Activated T-helper 17 cell treated with anti-CD3 and anti-CD28 coated beads, Interleukin-2, amount 50 U/mL, for 72 hours (primary cell): ENCODE measurements around the gene NACA2. TPM values are rescaled to one million over a fixed set of nuclear protein-coding genes. Genes with fewer than 3 reads are reported as not detected.

ENCODE experiments used
- ATAC-seq: fragments of 150-1000 bp; cut with Tn5 transposase; replicated peaks from 2 replicates; pipeline ENCODE4 v1.10.0; 2021; ENCODE audit warnings: mild to moderate bottlenecking, moderate library complexity
- H3K27ac Mint-ChIP-seq: one replicate; pipeline ENCODE4 v1.8.0; 2022; ENCODE audit warnings: mixed read lengths
- H3K27me3 Mint-ChIP-seq: one replicate; pipeline ENCODE4 v1.8.0; 2022; ENCODE audit warnings: mixed read lengths
- H3K36me3 Mint-ChIP-seq: one replicate; pipeline ENCODE4 v1.8.0; 2022; ENCODE audit warnings: low read depth, mild to moderate bottlenecking, mixed read lengths
- H3K4me1 Mint-ChIP-seq: one replicate; pipeline ENCODE4 v1.8.0; 2022; ENCODE audit warnings: mixed read lengths
- H3K4me3 Mint-ChIP-seq: one replicate; pipeline ENCODE4 v1.8.0; 2022; ENCODE audit warnings: mild to moderate bottlenecking, mixed read lengths
- H3K9me3 Mint-ChIP-seq: one replicate; pipeline ENCODE4 v1.8.0; 2022; ENCODE audit warnings: mixed read lengths
- total RNA-seq, 2 donors: library from RNA; stranded (reverse); gene quantifications; one replicate each; pipeline ENCODE4 v1.2.3, GENCODE V29; 2022

NACA2 gene
- total RNA-seq, 2 donors from 2014 or later = not detected

DNA sequence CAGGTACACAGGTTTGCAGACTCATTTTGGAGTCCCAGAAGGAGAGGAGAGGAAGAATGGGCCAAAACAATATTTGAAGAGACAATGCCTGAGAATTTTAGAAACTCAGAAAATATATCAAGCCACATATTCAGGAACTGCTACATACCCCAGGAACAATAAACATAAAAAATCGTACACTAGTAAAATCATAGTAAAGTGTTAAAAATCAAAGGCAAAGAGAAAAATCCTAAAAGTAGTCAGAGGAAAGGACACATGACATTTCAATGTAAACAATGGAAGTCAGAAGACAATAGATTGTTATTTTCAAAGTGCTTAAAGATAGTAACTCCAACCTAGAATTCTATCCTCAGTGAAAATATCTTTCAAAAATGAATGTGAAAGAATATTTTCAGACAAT is 28.5 kb upstream of the NACA2 start:
- H3K4me3 Mint-ChIP-seq = no peak overlapping the region
- H3K4me1 Mint-ChIP-seq = no peaks in the 10 kb centered on the region
- no peaks in the 10 kb centered on the region for H3K36me3 Mint-ChIP-seq
- H3K27me3 Mint-ChIP-seq = peaks cover 12% of the 10 kb centered on the region
- H3K9me3 Mint-ChIP-seq = peaks cover 9% of the 10 kb centered on the region
- H3K27ac Mint-ChIP-seq = no peak overlapping the region
- no peak for ATAC-seq

DNA sequence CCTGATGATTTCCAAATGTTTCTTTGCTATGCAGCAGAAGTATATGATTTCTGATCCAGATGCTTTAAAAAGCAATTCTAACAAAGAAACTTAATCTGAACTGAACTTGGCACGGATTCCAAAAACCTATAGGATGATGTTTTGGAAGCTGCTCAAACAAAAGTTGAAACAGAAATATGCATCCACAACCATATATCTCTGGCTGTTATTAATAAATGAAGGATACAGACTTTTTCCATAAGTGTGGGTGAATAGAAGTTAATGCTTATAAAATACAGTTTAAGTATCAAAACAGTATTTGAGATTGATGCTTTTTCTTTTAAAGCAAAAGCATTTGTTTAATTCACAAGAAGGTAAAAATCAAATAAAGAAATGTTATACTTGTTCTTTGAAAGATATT is 27.9 kb upstream of the NACA2 start:
- Mint-ChIP-seq H3K27ac (no peak overlapping the region), H3K4me3 (no peak overlapping the region), H3K36me3 (no peaks in the 10 kb centered on the region), H3K4me1 (no peaks in the 10 kb centered on the region), H3K9me3 (peaks cover 9% of the 10 kb centered on the region), H3K27me3 (peaks cover 12% of the 10 kb centered on the region)
- no peak for ATAC-seq

DNA sequence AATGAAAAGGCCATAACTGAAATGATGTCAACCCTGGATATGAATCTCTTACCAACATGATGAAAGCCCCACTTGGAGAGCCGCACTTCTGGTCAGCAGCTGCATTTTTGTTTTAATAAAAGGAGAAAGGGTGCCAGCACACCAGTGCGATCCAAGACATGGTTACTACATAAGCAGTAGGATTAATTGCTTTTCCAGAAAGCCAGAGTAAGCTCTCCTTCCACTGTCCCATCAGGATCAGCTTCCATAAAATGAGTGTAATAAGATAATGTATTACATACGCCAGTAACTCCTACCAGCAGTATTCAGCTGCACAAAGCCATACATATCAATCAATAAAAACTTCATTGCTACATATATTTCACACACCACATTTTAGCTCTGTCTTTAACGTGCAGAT is 26.3 kb upstream of the NACA2 start:
- no peak overlapping the region for H3K27ac Mint-ChIP-seq
- peaks cover 13% of the 10 kb centered on the region for H3K27me3 Mint-ChIP-seq
- H3K36me3 Mint-ChIP-seq = no peaks in the 10 kb centered on the region
- H3K9me3 Mint-ChIP-seq = peaks cover 9% of the 10 kb centered on the region
- H3K4me3 Mint-ChIP-seq = no peak overlapping the region
- ATAC-seq = no peak
- no peaks in the 10 kb centered on the region for H3K4me1 Mint-ChIP-seq

DNA sequence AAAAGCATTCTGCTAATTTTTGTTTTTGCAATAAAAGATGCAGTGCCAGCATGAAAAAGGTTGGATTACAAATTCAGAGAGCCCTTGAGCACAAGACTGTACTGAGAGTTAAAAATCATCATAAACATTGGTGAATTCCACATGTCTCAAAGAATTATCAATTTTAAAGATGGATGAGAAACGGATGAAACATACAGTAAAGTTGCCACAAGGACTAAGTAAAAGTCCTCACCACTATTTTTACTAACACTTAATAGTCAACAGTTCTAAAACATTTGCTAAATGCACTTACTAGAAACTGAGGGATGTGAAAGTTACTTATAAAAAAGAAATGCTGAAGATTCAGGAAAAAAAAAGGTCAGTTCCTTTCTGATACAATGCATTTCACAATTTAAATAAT is 25.8 kb upstream of the NACA2 start:
- Mint-ChIP-seq H3K27ac (no peak overlapping the region), H3K36me3 (no peaks in the 10 kb centered on the region), H3K4me1 (no peaks in the 10 kb centered on the region), H3K27me3 (peaks cover 13% of the 10 kb centered on the region), H3K9me3 (peaks cover 9% of the 10 kb centered on the region), H3K4me3 (no peak overlapping the region)
- no peak for ATAC-seq

DNA sequence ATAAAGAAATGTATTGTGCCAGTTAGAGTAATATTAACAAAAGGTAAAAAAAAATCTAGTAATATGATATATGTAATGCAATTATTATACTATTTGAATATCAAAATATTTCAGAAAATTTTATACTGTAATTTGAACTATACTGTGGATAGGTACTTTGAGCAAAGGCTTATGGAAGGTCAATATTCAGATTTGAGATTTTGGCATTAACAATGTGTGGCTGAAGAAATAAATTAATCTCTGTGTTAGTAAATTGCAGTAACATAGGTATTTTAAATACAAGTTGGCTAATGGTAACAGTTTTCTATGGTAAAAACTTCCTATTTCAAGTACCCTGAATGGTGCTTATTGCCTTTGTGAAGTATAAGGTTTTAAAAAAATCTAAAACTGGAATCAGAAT is 23.2 kb upstream of the NACA2 start:
- Mint-ChIP-seq H3K9me3 (peaks cover 1% of the 10 kb centered on the region), H3K27me3 (peaks cover 16% of the 10 kb centered on the region), H3K36me3 (no peaks in the 10 kb centered on the region), H3K4me1 (no peaks in the 10 kb centered on the region), H3K4me3 (no peak overlapping the region), H3K27ac (no peak overlapping the region)
- no peak for ATAC-seq

DNA sequence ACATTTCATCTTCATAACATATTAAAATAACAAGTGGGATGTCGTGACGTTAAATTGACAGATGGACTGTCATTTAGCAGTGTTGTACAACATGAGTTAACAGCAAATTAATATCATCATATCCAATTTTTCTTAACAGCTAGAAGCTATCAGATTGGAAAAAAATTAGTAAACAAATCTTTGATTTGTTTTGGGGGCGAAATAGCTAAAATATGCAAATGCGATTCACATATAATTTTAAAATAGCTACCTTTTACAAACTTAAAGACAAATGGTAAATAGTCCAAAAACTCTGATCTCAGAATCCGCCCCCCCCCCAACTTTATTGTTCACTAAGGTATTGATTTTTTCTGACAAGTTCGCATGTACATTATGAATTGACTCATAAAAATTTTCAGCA is 20.3 kb upstream of the NACA2 start:
- Mint-ChIP-seq H3K27ac (no peak overlapping the region), H3K4me1 (no peaks in the 10 kb centered on the region), H3K4me3 (no peak overlapping the region), H3K27me3 (peaks cover 16% of the 10 kb centered on the region), H3K36me3 (no peaks in the 10 kb centered on the region), H3K9me3 (no peaks in the 10 kb centered on the region)
- ATAC-seq = no peak

DNA sequence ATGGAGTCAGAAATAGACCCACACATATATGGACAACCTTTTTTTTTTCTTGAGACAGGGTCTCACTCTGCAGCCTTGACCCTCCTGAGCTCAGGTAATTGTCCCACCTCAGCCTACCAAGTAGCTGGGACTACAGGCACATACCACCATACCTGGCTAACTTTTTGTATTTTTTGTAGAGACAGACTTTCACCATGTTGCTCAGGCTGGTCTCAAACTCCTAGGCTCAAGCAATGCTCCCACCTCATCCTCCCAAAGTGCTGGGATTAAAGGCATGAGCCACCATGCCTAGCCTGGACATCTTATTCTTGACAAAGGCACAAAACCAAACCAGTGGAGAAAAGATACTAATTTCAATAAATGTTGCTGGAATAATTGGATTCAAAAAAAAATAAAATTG is 14.7 kb upstream of the NACA2 start:
- H3K4me1 Mint-ChIP-seq = no peaks in the 10 kb centered on the region
- ATAC-seq = no peak
- peaks cover 22% of the 10 kb centered on the region for H3K27me3 Mint-ChIP-seq
- H3K27ac Mint-ChIP-seq = no peak overlapping the region
- no peaks in the 10 kb centered on the region for H3K36me3 Mint-ChIP-seq
- H3K9me3 Mint-ChIP-seq = no peaks in the 10 kb centered on the region
- no peak overlapping the region for H3K4me3 Mint-ChIP-seq

DNA sequence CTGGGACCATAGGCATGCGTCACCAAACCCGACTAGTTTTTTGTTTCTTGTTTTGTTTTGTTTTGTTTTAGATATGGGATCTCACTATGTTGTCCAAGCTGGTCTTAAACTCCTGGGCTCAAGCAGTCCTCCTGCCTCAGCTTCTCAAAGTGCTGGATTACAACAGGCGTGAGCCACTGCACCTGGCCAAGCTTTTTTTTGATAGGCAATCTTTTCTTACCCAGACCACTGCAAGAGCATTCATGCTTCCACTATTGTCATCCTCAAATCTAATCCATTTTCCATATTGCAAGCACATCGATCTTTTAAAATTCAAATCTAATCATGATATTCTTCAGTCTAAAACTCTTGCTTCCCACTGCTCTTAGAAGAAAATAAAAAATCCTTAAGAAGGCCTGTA is 10.3 kb upstream of the NACA2 start:
- Mint-ChIP-seq H3K27me3 (peaks cover 23% of the 10 kb centered on the region), H3K4me1 (no peaks in the 10 kb centered on the region), H3K27ac (no peak overlapping the region), H3K36me3 (no peaks in the 10 kb centered on the region), H3K9me3 (no peaks in the 10 kb centered on the region), H3K4me3 (no peak overlapping the region)
- ATAC-seq = no peak

DNA sequence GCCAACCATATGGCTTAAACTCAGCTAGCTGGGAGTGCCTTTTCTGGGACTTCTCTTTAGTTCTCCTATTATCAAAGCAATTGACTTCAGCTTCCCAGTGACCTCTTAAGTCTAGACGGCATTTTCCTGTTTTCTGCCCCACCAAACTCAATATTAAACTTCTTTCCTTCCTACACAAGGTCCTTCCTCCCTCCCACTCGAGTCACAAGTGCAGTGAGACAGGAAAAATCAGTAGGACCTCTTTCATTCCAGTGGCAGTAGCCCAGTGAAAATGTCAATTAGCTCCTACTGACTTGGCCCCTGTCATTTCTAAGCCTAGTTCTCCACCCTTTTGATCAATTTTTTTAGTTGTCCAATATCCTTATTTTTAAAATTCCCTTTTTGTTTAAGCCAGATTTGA is 9.6 kb upstream of the NACA2 start:
- H3K4me1 Mint-ChIP-seq = no peaks in the 10 kb centered on the region
- H3K27me3 Mint-ChIP-seq = peaks cover 22% of the 10 kb centered on the region
- no peaks in the 10 kb centered on the region for H3K9me3 Mint-ChIP-seq
- H3K4me3 Mint-ChIP-seq = no peak overlapping the region
- no peak overlapping the region for H3K27ac Mint-ChIP-seq
- no peak for ATAC-seq
- no peaks in the 10 kb centered on the region for H3K36me3 Mint-ChIP-seq

DNA sequence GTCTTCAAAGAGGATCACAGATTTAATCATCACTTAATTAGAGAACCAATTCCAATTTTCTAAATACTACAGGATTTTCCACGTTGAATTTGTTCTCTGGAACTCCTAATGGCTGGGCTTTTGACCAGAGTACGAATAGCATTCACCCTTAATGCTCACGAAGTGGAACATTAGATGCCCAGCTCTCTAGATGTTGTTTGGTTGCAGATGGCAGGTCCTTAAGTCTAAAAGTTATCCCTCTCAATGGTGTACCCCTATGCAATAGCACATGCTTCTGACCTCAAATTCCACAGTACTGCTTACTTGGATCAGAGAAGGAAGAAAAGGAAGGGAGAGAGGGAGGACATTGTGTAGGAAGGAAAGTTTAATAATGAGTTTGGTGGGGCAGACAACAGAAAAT is 8.6 kb upstream of the NACA2 start:
- ATAC-seq = no peak
- no peaks in the 10 kb centered on the region for H3K9me3 Mint-ChIP-seq
- peaks cover 22% of the 10 kb centered on the region for H3K27me3 Mint-ChIP-seq
- no peak overlapping the region for H3K27ac Mint-ChIP-seq
- no peaks in the 10 kb centered on the region for H3K4me1 Mint-ChIP-seq
- no peak overlapping the region for H3K4me3 Mint-ChIP-seq
- no peaks in the 10 kb centered on the region for H3K36me3 Mint-ChIP-seq

DNA sequence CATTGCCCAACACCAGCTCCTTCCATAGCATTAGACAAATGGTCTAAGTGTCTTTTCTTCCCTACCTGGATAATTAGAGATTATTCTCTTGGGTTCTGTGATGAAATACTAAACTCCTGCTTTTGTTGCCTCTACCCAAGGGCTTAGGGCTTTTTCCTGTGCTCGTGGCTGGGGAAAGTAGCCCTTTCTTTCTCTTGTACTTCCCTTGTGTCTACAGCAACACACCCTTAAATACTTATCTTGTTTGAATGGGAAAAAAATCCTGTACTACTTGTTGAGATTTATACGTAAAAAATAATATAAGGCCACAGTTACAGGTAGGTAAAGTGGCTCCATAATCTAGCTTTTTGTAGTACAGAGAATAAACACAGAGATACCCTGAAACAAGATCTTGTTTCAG is 7.0 kb upstream of the NACA2 start:
- no peak overlapping the region for H3K4me3 Mint-ChIP-seq
- H3K27ac Mint-ChIP-seq = no peak overlapping the region
- H3K27me3 Mint-ChIP-seq = peaks cover 18% of the 10 kb centered on the region
- no peak for ATAC-seq
- no peaks in the 10 kb centered on the region for H3K4me1 Mint-ChIP-seq
- no peaks in the 10 kb centered on the region for H3K9me3 Mint-ChIP-seq
- no peaks in the 10 kb centered on the region for H3K36me3 Mint-ChIP-seq

DNA sequence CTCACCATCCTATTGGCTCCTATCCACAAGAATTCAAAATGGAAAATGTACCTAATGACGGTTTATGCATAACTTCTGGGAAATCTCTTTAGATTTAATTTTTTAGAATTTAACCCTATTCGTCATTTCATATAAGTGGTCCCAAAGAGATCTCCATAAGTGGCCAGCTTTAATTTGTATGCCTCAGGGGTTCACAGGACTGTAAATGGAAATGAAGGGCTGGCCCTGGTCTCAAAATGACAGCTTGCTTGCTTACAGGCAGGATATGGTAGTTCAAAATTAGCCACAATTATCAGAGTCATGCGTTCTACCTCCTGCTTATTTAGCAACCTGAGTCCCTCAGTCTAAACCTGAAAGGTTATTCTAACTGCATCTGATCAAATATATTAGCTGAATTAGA is 6.6 kb upstream of the NACA2 start:
- Mint-ChIP-seq H3K9me3 (no peaks in the 10 kb centered on the region), H3K4me3 (no peak overlapping the region), H3K27ac (no peak overlapping the region), H3K27me3 (peaks cover 14% of the 10 kb centered on the region), H3K36me3 (no peaks in the 10 kb centered on the region), H3K4me1 (no peaks in the 10 kb centered on the region)
- no peak for ATAC-seq

DNA sequence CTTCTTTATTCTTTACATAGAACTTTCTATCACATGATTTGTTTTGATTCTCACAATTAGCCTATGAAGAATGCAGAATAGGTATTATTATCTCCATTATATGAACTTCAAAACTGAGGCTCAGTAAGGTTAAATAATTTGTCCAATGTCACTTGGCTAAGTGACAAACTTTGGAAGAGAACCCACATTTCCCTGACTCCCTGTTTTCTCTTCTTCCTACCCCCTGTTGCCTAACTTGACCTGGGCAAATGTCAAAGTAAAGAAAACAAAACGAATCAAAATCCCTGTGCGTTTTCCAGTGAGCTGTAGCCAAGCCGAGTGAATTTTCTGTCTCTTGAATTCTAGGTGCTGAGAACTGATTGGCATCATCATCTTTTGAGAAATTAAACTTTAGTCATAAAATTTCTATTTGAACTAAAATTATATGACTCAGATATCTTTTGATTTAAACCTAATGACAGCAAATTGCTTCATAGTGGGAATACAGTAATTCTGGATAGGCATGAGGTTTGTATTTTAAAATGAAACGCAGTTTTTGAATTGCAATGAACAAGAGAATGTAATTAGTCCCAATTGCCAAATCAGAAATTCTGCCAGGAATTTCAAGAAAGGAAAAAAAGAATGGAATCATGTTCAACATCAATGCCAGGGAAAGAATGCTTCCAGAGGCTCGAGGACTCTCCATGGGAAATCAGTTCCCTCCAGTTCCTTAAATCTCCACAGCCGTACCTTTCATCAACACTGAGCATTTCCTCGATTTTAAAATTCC is 4.6 kb upstream of the NACA2 start:
- Mint-ChIP-seq H3K9me3 (no peaks in the 10 kb centered on the region), H3K4me1 (no peaks in the 10 kb centered on the region), H3K36me3 (no peaks in the 10 kb centered on the region), H3K4me3 (no peak overlapping the region), H3K27me3 (peaks cover 11% of the 10 kb centered on the region), H3K27ac (no peak overlapping the region)
- no peak for ATAC-seq

DNA sequence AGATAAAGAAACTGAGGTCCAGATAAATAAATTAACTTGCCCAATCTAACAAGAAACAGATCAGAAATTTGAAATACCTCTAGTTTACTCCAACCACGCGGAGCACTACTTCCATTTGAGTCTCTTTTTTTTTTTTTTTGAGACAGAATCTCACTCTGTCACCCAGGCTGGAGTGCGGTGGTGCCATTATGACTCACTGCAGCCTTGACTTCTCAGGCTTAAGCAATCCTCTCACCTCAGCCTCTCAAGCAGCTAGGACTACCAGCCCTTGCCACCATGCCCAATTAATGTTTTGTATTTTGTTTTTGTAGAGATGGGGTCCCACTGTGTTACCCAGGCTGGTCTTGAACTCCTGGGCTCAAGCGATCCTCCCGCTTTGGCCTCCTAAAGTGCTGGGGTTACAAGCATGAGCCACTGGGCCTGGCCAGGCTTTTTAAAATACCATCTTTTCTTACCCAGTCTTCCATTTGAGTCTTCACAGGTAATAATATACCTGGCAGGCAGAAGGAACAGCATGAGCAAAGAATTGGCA is 3.3 kb upstream of the NACA2 start:
- Mint-ChIP-seq H3K4me1 (no peaks in the 10 kb centered on the region), H3K4me3 (no peak overlapping the region), H3K27me3 (peaks cover 11% of the 10 kb centered on the region), H3K36me3 (no peaks in the 10 kb centered on the region), H3K9me3 (no peaks in the 10 kb centered on the region), H3K27ac (no peak overlapping the region)
- no peak for ATAC-seq

DNA sequence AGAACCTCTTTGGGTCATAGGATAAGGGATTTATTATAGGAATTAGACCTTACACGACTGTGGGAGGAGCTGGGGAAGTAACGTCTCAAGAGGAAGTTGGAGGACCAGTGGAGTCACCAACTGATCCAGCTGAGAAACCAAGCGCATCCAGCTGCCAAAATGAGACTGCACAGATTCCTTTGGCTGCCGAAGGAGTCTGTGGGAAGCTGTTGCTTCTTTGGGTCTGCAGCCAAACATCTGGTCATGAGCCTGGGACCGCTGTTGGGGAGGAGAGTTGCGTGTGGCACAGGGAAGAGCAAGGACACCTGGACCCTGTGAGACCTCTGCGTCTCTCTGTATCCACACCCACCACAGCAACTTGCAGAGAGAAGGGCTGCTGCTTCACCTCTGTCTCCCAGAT is 2.4 kb upstream of the NACA2 start:
- ATAC-seq = no peak
- Mint-ChIP-seq H3K27ac (no peak overlapping the region), H3K36me3 (no peaks in the 10 kb centered on the region), H3K4me1 (no peaks in the 10 kb centered on the region), H3K9me3 (no peaks in the 10 kb centered on the region), H3K27me3 (peaks cover 11% of the 10 kb centered on the region), H3K4me3 (no peak overlapping the region)

DNA sequence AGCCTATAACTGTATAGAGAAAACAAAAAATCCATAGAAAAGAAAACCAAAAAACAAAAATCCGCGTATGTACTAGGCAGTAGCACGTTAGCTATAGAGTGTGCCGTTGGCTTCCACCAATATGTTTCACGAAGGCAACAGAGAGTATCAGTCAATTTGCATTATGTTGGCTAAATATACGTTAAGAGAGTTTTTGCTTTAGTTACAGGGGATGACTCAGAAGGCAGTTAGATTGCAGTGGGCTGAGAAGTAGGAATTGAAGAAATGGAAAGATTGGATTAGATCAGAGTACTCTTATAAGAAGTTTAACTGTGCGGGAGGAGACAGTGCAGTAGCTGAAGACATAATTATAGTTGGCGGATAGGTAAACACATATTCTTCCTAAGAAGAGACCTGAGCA is 911 bp upstream of the NACA2 start:
- H3K4me3 Mint-ChIP-seq = no peak overlapping the region
- no peaks in the 10 kb centered on the region for H3K36me3 Mint-ChIP-seq
- no peak for ATAC-seq
- no peak overlapping the region for H3K27ac Mint-ChIP-seq
- no peaks in the 10 kb centered on the region for H3K9me3 Mint-ChIP-seq
- no peaks in the 10 kb centered on the region for H3K4me1 Mint-ChIP-seq
- peaks cover 11% of the 10 kb centered on the region for H3K27me3 Mint-ChIP-seq
